GM18505 (cell line): ENCODE data around the gene CPSF3.
"Not testable (repeated sequence)": the region's sequence is repeated elsewhere in the genome, so short reads cannot be mapped to it uniquely, and the experiment has no call there.

Source experiments
- ATAC-seq: cut with Tn5 transposase; IDR thresholded peaks from one replicate; pipeline ENCODE4 v1.9.1; 2021; ENCODE audit not compliant: unreplicated experiment
- POLR2A ChIP-seq: IDR thresholded peaks from 4 replicates; pipeline ENCODE4 v1.6.1; 2011; ENCODE audit warnings: borderline replicate concordance; ENCODE audit not compliant: insufficient read depth, insufficient read length; ENCODE audit errors: extremely low read depth

Gene CPSF3

DNA sequence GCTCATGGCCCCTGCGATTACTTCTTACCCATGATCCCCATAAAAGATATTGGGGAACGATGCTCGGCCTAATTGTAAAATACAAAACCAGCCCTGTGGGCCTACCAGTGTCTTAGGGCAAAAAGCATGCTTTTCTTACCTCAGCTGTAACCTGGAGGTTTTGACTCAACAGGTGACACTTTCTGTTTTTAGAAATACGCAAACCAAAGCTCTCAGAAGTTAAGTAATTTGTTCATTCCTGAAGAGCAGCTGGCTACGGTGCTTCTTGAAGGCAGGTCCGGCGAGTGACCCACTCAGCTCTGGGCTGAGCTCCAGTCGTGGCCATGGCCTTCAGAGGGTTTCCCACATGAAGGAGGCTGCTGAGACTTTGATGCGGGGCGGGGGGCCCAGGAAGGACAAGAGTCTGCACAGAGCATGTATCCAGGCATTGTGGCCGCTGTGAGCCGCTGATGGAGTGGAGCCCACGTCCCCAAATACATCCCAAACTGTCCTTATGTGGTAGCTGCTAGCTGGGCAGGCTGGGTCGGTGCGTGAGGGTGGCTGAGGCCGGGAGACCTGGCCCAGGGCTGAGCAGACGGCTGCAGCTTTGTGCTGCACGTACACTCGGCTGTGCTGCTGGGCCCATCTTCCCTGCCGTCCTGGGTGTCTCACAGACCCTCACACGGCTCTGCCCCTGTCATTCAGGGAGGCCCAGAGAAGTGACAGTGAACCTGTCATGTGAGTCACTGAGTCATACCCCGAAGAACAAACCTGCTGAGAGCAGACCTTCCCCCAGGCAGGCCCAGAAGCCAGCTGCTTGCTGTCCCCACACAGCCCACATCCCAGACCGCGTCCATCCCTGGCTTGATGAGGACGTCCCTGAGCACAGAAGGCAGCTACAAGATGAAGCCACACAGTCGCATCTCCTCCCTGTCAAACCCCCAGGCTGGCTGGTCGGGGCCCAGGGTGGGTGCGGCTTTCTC lies 34.2 kb upstream of the CPSF3 start:
- no peak for ATAC-seq
- no peak for TF ChIP-seq POLR2A

DNA sequence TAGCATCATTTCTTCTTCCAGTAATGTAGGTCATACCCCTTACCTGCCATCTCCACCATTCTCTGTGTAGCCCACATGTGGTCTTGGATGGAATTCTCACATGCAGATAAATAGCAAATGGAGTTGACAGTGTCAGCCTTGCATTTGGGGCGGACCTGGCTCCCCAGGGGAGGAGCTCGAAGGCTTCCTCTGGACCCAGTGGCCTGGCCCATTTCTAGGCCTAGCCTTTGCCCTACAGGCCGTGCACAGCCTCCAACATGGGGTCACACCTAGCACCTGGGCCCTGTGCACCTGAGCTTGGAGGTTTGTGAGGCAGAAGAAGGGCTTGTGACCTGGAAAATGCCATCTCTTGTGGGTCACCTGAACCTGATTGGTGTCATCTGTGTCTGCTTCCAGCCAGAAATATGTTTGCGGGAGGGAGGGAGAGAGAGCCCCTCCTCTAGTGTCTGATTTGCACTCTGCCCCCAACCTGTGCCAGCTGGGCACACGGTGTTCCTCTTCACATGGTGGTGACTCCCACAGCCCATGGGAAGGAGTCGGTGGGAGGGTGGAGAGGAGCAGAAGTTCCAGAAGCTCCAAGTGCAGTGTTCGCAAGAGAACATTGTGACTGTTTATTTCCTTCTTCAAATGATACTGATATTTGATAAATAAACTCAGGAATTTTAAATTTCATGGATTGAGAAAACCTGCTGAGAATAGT lies 33.2 kb upstream of the CPSF3 start:
- TF ChIP-seq POLR2A = no peak
- no peak for ATAC-seq

DNA sequence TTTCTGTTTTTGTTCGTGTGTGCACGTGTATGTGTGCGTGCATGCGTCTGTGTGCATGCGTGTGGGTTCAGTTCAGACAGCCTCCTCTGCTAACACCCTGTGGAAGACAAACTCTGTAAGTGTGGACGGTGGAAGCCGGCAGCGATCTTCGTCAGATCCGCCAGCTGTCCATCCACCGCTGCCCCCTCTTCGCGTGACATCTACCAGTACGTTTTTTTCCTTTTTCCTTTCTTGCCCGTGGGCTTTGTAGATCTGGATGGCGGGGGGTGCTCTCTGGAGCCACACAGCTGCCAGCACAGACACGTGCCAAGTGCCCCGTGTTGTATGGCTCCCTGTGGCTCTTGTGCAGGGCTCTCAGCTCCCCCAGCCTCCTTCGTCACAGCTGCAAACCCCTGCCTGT lies 32.5 kb upstream of the CPSF3 start:
- TF ChIP-seq POLR2A = no peak
- no peak for ATAC-seq

DNA sequence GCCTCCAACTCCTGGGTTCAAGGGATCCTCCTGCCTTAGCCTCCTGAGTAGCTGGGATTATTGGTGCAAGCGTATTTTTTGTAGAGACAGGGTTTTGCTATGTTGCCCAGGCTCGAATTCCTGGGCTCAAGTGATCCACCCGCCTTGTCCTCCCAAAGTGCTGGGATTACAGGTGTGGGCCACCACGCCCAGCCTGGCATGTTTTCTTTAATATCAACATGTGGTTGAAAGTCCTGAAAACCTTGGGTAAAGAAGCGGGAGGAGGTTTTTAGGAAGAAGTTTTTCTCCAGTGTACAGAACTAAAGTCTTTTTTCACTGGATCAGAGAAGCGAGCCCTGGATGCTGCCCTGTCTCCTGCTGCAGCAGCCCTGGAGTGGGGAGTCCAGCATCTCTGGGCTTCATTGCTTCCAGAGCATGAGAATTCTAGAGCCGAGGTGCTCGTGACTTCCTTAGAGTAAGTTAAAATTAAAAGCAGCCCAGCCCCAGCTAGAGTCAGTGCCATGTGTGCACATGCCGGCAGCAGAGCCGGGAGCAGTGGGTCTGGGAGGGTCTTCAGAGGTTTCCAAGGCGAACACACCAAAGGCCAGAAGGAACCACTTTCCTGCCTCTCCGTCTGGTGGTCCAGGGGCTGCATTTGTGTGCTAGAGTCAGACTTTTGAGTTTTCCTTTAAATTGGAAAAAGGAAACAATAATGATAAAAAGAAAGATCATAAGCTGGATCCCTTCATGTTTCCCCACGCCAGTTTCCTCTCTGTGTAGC lies 31.3 kb upstream of the CPSF3 start:
- no peak for TF ChIP-seq POLR2A
- ATAC-seq = no peak

DNA sequence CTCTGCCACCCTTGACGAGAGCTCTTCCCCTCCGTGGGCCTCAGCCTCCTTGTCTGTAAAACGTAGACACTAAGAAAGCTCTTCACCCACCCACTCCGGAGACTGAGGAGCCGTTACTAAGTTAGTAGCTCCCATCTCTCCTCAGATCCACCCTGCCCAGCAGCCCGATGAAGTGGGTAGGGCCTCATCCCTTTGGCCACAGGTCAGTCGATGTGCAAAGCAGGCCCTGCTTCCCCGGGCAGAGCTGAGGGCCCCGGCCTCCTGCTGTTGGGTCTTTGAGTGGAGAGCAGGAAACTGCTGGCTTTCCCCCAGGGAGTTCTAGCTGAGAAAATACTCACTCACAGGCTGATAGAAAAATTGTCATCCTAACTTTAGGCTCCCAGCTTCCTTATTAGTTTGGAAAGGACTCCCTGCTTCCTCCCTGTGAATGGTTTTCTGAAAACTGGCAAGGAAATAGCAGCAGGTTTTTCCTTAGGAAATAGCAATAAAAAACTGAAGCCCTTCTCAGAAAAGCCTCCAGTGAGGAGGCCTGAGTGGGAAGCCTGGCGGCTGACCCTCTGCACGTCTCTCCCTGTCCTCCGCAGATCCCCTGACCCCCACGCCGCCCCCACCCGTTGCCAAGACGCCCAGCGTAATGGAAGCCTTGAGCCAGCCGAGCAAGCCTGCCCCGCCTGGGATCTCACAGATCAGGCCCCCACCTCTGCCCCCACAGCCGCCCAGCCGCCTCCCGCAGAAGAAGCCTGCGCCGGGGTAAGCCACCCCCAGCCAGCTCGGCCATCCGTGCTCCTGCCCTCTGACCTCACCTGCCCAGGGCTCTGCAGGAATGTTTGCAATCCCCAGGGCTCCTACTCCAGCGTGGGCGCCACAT lies 30.3 kb upstream of the CPSF3 start:
- TF ChIP-seq POLR2A = no peak
- no peak for ATAC-seq

DNA sequence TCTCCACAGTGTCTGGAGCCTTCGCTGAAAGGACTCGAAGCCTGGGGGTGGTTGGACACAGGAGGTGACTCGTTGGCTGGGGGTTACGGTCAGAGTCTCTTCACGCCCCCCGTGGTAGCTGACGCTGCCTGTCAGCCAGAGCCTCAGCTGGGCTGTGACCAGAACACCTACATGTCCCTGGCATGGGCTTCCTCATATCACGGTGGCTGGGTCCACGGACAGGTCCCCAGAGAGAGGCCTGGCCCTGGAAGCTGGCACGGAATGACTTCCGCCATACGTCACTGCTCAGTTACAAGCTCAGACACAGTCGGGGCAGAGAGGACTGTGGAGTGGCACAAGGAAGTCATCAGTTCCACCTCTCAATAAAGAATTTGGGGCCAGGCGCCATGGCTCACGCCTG lies 28.6 kb upstream of the CPSF3 start:
- ATAC-seq = no peak
- no peak for TF ChIP-seq POLR2A

DNA sequence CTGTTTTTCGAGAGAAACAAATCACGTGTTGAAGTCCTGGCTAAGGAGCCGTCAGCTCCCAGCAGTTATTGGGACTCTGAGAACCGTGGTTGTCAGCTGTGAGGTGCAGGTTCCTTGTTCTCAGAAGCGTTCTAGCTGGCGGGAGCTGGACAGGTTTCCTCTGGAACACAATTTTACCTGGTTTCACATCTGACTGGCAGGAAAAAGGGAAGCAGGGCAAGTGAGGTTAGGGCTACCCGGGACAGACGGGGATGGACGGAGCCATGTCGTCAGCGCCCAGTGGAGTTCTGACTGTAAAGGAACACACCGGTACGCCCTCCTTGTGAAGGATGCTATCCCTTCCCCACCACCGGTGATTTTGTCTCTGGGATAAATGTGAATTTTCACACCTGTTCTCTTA lies 26.3 kb upstream of the CPSF3 start:
- no peak for TF ChIP-seq POLR2A
- ATAC-seq = no peak

DNA sequence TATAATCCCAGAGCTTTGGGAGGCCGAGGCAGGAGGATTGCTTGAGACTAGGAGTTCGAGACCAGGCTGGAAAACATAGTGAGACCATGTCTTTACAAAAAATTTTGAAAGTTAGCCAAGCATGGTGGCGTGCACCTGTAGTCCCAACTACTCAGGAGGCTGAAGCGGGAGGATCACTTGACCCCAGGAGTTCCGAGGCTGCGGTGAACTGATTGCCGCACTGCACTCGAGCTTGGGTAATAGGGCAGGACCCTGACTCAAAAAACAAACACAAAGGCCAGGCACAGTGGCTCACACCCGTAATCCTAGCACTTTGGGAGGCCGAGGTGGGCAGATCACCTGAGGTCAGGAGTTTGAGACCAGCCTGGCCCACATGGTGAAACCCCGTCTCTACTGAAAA lies 25.2 kb upstream of the CPSF3 start:
- ATAC-seq = not testable (repeated sequence)

DNA sequence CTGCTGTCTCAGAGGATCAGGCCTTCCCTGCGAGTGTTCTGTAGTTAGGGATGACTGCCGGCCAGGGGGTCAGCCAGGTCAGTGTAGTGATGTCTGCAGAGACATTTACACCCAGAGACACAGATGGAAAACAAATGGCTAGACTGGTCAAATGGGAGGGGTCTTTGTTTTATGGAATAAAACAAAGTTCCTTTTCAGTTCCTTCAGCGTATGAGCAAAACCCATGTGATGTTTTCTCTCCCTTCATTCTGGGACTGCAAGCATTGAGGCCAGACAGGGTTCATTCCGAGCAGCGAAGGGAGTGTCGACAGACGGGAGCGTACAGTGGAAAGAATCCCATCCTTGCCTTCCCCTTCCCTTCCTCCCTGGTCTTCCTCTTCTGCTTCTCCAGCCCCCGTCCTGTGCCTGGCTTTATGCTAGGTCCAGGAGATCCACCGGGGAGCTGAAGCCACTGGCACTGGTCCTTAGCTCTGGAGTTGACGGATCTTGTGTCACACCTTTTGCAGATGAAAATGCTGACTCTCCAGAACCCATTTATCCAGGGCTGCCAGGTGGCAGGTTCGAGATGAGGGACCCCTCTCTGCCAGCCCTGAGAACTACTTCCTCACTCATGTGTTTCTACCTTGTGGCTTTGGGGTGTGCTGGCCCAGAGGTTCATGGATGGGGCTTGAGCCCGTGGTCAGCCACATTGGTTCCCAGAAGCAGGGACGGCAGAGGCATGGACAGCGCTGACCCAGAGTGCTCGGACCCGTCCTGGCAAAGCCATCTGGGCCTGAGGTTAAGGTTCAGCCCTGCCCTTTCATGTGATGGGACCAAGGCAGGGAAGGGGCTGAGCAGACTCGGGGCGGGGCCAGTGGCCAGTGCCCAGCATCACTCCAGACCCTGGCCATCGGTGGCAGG lies 24.3 kb upstream of the CPSF3 start:
- no peak for ATAC-seq
- TF ChIP-seq POLR2A = no peak

DNA sequence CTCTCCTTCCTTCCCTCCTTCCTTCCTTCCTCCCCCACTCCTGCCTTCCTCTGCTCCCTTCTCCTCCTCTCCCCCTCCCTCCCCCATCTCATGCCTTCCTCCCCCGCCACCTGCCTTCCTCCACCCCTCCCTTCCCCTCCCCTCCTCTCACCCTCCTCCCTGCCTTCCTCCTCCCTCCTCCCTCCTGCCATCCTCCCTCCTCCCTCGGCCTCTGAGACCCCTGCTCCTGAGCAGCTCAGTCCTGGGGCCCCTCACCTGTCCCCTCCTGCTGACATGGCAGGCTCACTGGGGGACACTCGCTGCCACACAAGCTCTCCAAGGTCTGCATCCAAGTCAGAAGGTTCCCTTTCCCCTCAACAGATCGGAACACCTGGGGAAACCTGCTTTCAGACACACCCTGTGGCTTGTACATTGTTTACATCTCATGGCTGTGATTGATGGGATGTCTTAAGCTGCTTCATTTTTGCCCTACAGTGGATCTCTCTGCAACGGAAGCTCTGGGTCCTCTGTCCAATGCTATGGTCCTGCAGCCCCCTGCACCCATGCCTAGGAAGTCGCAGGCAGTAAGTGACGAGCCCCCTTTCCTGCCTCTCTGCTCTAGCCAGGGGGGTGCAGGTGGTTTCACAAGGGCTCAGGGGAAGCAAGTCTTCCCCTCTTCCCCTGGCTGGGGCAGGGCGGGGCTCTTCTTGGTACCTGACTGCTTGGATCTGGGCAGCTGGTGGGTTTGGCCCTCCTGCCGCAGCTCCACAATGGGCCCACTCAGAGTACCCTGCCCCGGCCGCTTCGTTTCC lies 23.0 kb upstream of the CPSF3 start:
- no peak for TF ChIP-seq POLR2A
- no peak for ATAC-seq

DNA sequence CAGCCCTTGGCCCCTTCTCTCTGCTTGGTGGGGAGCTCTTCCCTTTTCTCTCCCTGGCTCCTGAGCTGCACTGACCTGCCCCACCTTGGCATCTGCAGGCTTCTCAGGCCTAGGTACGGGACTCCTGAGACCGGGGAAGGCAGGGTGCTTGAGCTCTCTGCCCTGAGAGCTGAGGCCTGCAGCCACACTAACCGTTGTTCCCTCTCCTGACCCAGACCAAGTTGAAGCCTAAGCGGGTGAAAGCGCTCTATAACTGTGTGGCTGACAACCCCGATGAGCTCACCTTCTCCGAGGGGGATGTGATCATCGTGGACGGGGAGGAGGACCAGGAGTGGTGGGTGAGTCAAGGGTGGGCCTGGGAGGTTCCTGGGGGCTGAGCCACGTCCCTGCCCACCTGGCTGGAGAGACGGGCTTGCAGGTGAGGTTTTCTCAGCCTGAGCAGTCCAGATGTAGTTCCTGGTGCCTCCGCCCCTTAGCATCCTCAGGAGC lies 22.4 kb upstream of the CPSF3 start:
- TF ChIP-seq POLR2A = no peak
- no peak for ATAC-seq
